NCI-H510A treated with DMSO at 0.1 percent for 48 hours (cell line): ENCODE data around the gene KCNG2.

Source experiments
- DNase-seq: peaks from one replicate; lab custom pipeline; 2025; lab: John Stamatoyannopoulos, UW

The KCNG2 gene

GRCh38 chr18:79798999-79799370 lies 1.2 kb downstream of the KCNG2 start:
- no peak for DNase-seq

- no peak for DNase-seq
Measured at GRCh38 chr18:79799619-79800370, 2.1 kb downstream of the KCNG2 start.

GRCh38 chr18:79800371-79801180 lies 2.8 kb downstream of the KCNG2 start:
- DNase-seq, result no peak

GRCh38 chr18:79801217-79801616 lies 3.5 kb downstream of the KCNG2 start:
- DNase-seq, result no peak

- no peak for DNase-seq
Measured at GRCh38 chr18:79801641-79802040, 3.9 kb downstream of the KCNG2 start.

- no peak for DNase-seq
Measured at GRCh38 chr18:79802298-79802697, 4.6 kb downstream of the KCNG2 start.

- no peak for DNase-seq
Measured at GRCh38 chr18:79803611-79804051, 5.9 kb downstream of the KCNG2 start.

- no peak for DNase-seq
Measured at GRCh38 chr18:79804130-79804787, 6.5 kb downstream of the KCNG2 start.

- no peak for DNase-seq
Measured at GRCh38 chr18:79805211-79805887, 7.6 kb downstream of the KCNG2 start.

GRCh38 chr18:79805926-79806487 lies 8.3 kb downstream of the KCNG2 start:
- no peak for DNase-seq

- no peak for DNase-seq
Measured at GRCh38 chr18:79806976-79807841, 9.5 kb downstream of the KCNG2 start.

GRCh38 chr18:79809482-79810192 lies 11.9 kb downstream of the KCNG2 start:
- DNase-seq, result no peak

- no peak for DNase-seq
Measured at GRCh38 chr18:79812052-79812451, 14.3 kb downstream of the KCNG2 start.

- no peak for DNase-seq
Measured at GRCh38 chr18:79814373-79814772, 16.6 kb downstream of the KCNG2 start.

GRCh38 chr18:79815657-79816056 lies 17.9 kb downstream of the KCNG2 start:
- DNase-seq, result no peak

GRCh38 chr18:79816092-79816491 lies 18.4 kb downstream of the KCNG2 start:
- no peak for DNase-seq

- DNase-seq, result no peak
Measured at GRCh38 chr18:79816981-79817606, 19.4 kb downstream of the KCNG2 start.

GRCh38 chr18:79817607-79817998 lies 19.9 kb downstream of the KCNG2 start:
- DNase-seq, result no peak

- no peak for DNase-seq
Measured at GRCh38 chr18:79818036-79818435, 20.3 kb downstream of the KCNG2 start.

GRCh38 chr18:79818631-79819030 lies 20.9 kb downstream of the KCNG2 start:
- no peak for DNase-seq
